ENCODE measurements around the gene RELN.

Gene RELN

GRCh38 chr7:103686064-103686463, 303.4 kb downstream of the RELN start:
- no peak for DNase-seq (ENCODE audit: low read depth, low spot score)

- no peak for DNase-seq (ENCODE audit: low read depth, low spot score)
Measured at GRCh38 chr7:103685646-103686045, 303.8 kb downstream of the RELN start.

- no peak for DNase-seq (ENCODE audit: low read depth, low spot score)
Measured at GRCh38 chr7:103683348-103683747, 306.1 kb downstream of the RELN start.

- no peak for DNase-seq (ENCODE audit: low read depth, low spot score)
Measured at GRCh38 chr7:103680161-103681144, 309.0 kb downstream of the RELN start.

GRCh38 chr7:103679151-103680132, 310.0 kb downstream of the RELN start:
- no peak for DNase-seq (ENCODE audit: low read depth, low spot score)

GRCh38 chr7:103668279-103668941, 321.0 kb downstream of the RELN start:
- DNase-seq (ENCODE audit: low read depth, low spot score): no peak

GRCh38 chr7:103666326-103666725, 323.1 kb downstream of the RELN start:
- no peak for DNase-seq (ENCODE audit: low read depth, low spot score)

- DNase-seq (ENCODE audit: low read depth, low spot score): no peak
Measured at GRCh38 chr7:103664577-103664976, 324.9 kb downstream of the RELN start.

GRCh38 chr7:103660455-103661371, 328.7 kb downstream of the RELN start:
- no peak for DNase-seq (ENCODE audit: low read depth, low spot score)

- DNase-seq (ENCODE audit: low read depth, low spot score): no peak
Measured at GRCh38 chr7:103658055-103659005, 331.1 kb downstream of the RELN start.

- no peak for DNase-seq (ENCODE audit: low read depth, low spot score)
Measured at GRCh38 chr7:103657474-103657894, 332.0 kb downstream of the RELN start.

GRCh38 chr7:103656221-103656620, 333.2 kb downstream of the RELN start:
- DNase-seq (ENCODE audit: low read depth, low spot score): no peak

- DNase-seq (ENCODE audit: low read depth, low spot score): no peak
Measured at GRCh38 chr7:103651593-103652377, 337.7 kb downstream of the RELN start.

- DNase-seq (ENCODE audit: low read depth, low spot score): no peak
Measured at GRCh38 chr7:103649052-103649451, 340.4 kb downstream of the RELN start.

- DNase-seq (ENCODE audit: low read depth, low spot score): no peak
Measured at GRCh38 chr7:103648135-103648534, 341.3 kb downstream of the RELN start.

- DNase-seq (ENCODE audit: low read depth, low spot score): no peak
Measured at GRCh38 chr7:103644319-103644718, 345.1 kb downstream of the RELN start.

GRCh38 chr7:103640031-103640779, 349.3 kb downstream of the RELN start:
- no peak for DNase-seq (ENCODE audit: low read depth, low spot score)

GRCh38 chr7:103637726-103638125, 351.7 kb downstream of the RELN start:
- DNase-seq (ENCODE audit: low read depth, low spot score): no peak
